Spinal cord (tissue), 10 donors: ENCODE measurements around the gene GRHL3. TPM values are rescaled to one million over a fixed set of nuclear protein-coding genes. Genes with fewer than 3 reads are reported as not detected.

ENCODE experiments used
- DNase-seq, 6 donors: peaks; one replicate each; pipeline versions ENCODE4 v3.0.0 to v3.0.0-alpha.2; 2013 to 2015; ENCODE audit warnings: low spot score in 6 of 6, low read depth in 4 of 6
- H3K27ac ChIP-seq: one replicate; pipeline ENCODE4 v1.5.1; 2013; ENCODE audit warnings: low read depth, low read length, control low read depth
- H3K27me3 ChIP-seq: one replicate; pipeline ENCODE4 v1.6.1; 2013; ENCODE audit warnings: low read length; ENCODE audit not compliant: control insufficient read depth, insufficient read depth
- H3K36me3 ChIP-seq: one replicate; pipeline ENCODE4 v1.6.1; 2013; ENCODE audit warnings: low read length; ENCODE audit not compliant: control insufficient read depth, insufficient read depth
- H3K4me1 ChIP-seq: one replicate; pipeline ENCODE4 v1.6.1; 2013; ENCODE audit warnings: low read length; ENCODE audit not compliant: control insufficient read depth, insufficient read depth
- H3K4me3 ChIP-seq: one replicate; pipeline ENCODE4 v1.5.1; 2013; ENCODE audit warnings: low read depth, low read length, control low read depth
- H3K9me3 ChIP-seq: one replicate; pipeline ENCODE4 v1.6.1; 2013; ENCODE audit warnings: low read length; ENCODE audit not compliant: control insufficient read depth, insufficient read depth
- WGBS: methylation state at CpG from one replicate; pipeline ENCODE4 v1.1.5; 2013; ENCODE audit warnings: missing lambda C conversion rate; ENCODE audit not compliant: insufficient coverage; 5-methylcytosine and 5-hydroxymethylcytosine counted together
- polyA plus RNA-seq, 2 donors: library from polyadenylated mRNA; unstranded; fragments of 120-200 nt; gene quantifications; one replicate each; pipeline ENCODE4 v1.2.1, GENCODE V29; 2013; ENCODE audit not compliant: insufficient read length in 2 of 2
- total RNA-seq, 2 donors: library from RNA; depleted of rRNA in 1 of 2; stranded (reverse); fragments of 120-200 nt in 1 of 2; fragments of >200 nt in 1 of 2; gene quantifications; one replicate each; pipeline versions ENCODE4 v1.2.3 to v1.2.4, GENCODE V29; 2013 to 2014
- donor health status: healthy.

GRHL3 gene
- total and polyA plus RNA-seq, 4 donors: 0.69 to 3.0 (median 2.7) TPM

DNA sequence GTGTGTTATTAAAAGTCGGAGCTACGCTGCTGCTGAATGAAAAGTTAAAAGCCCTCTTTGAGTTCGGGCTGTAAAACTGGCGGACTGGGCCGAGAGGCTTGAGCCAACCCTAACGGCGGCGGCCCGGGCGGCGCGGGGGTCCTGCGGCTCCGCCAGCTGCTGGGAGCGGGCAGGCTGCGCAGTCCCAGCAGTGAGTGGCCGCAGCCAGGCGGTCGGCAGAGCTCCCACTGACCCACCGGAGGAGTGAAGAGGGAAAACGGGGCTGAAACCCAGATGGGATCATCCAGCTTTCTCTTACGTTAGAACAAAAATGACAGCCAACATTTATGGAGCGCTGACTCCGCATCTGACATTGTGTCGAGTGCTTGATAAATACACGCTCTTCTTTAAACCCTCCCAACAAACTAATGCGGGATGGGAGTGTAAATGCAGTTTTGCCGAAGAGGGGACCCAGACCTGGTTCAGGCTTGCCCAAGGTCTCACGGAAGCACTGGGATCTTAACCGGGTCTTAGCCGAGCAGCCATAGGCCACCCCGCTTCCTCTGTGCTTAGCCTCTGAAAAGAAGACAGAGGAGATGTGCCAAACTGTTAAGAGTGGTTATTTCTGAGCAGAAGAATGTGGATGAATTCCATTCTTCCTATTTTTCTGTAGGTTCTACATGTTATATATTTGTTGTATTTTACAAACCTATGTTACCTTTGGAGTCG lies 3.5 kb downstream of the GRHL3 start:
- 14% methylated on average over 25 of the region's 33 CpGs for WGBS
- H3K27me3 ChIP-seq: peaks cover 41% of the 10 kb centered on the region
- DNase-seq: peak in 1 of 6 donors; percentile 69
- peaks cover 36% of the 10 kb centered on the region for H3K4me1 ChIP-seq
- H3K36me3 ChIP-seq: no peaks in the 10 kb centered on the region
- peak overlapping the region; percentile 45 for H3K4me3 ChIP-seq
- no peaks in the 10 kb centered on the region for H3K9me3 ChIP-seq
- peak overlapping the region; percentile 42 for H3K27ac ChIP-seq

- Histone ChIP-seq H3K36me3 (no peaks in the 10 kb centered on the region), H3K4me3 (no peak overlapping the region), H3K27me3 (peaks cover 41% of the 10 kb centered on the region), H3K27ac (peak overlapping the region; percentile 42), H3K9me3 (no peaks in the 10 kb centered on the region), H3K4me1 (peaks cover 31% of the 10 kb centered on the region)
- no peak for DNase-seq
- 93% methylated on average over 2 of the region's 2 CpGs for WGBS
Measured at GRCh38 chr1:24323281-24323680, 4.1 kb downstream of the GRHL3 start.

DNA sequence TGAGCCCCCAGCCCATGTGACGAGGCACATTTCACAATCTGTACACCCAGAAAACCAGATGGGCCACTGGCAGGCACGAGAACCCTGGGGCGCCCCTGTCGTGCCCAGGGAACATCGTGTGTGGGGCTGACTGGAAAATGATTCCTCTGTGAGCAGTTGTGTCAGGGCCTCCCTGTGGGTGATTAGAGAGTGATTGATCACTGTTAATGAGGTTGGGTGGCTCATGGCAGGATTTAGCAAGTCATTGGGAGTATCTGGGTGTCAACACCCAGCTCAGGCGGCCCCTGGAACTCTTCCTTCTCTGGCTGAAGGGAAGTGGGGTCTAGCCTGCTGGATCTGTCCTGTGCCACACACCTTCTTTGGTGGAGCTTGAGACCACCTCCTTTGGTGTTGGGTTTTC lies 5.7 kb downstream of the GRHL3 start:
- H3K4me1 ChIP-seq: peaks cover 19% of the 10 kb centered on the region
- peaks cover 26% of the 10 kb centered on the region for H3K27me3 ChIP-seq
- no peaks in the 10 kb centered on the region for H3K9me3 ChIP-seq
- no peak overlapping the region for H3K27ac ChIP-seq
- H3K4me3 ChIP-seq: no peak overlapping the region
- DNase-seq: no peak
- 83% methylated on average over 6 of the region's 6 CpGs for WGBS
- H3K36me3 ChIP-seq: no peaks in the 10 kb centered on the region

GRCh38 chr1:24325587-24326449 lies 6.7 kb downstream of the GRHL3 start:
- H3K4me3 ChIP-seq: no peak overlapping the region
- no peak overlapping the region for H3K27ac ChIP-seq
- peaks cover 18% of the 10 kb centered on the region for H3K27me3 ChIP-seq
- H3K36me3 ChIP-seq: no peaks in the 10 kb centered on the region
- H3K9me3 ChIP-seq: no peaks in the 10 kb centered on the region
- WGBS: 86% methylated on average over 6 of the region's 7 CpGs
- no peak for DNase-seq
- H3K4me1 ChIP-seq: peaks cover 19% of the 10 kb centered on the region

GRCh38 chr1:24327486-24327885 lies 8.3 kb downstream of the GRHL3 start:
- Histone ChIP-seq H3K27ac (no peak overlapping the region), H3K9me3 (no peaks in the 10 kb centered on the region), H3K4me1 (peaks cover 4% of the 10 kb centered on the region), H3K36me3 (no peaks in the 10 kb centered on the region), H3K4me3 (no peak overlapping the region), H3K27me3 (peaks cover 2% of the 10 kb centered on the region)
- no peak for DNase-seq

DNA sequence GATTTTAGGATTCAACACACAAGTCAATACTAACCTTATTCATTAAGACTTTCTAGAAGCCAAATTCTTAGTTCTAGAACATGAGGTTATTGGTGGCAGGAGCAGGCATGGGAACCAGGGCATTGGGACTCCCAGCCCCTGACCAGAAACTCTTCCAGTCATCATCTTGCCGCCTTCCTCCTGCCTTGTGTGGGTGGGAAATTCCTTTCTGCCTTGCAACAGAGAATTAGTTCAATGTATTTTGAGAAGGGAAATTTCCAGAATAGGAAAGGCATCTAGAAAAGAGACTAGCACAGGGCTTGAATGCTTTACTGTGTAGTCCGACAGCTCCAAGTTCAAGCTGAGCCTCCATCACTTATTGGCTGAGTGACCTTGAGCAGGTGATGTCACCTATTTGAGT lies 8.7 kb downstream of the GRHL3 start:
- Histone ChIP-seq H3K36me3 (no peaks in the 10 kb centered on the region), H3K9me3 (no peaks in the 10 kb centered on the region), H3K27me3 (peaks cover under 1% of the 10 kb centered on the region), H3K4me3 (no peak overlapping the region), H3K27ac (no peak overlapping the region), H3K4me1 (peaks cover under 1% of the 10 kb centered on the region)
- DNase-seq: no peak
- WGBS: no CpG with 5 or more reads among the region's 2 CpGs

DNA sequence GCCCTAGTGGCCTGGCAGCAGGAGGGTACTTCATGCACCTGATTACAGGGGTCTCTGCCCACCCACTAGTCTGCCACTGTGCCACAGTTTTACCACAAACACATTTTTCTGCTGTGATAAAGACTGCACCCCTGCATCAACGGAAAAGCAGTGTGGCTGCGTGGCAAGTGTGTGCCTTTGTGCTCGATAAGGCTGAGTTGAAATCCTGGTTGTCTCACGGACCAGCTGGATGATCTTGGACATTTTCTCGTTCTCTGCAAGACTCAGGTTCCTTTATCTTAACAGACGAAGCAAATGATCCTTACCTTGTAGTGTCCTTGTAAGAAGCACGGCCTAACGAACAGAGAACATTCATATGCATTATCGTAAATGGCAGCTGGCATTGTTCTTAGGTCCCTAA lies 10.2 kb downstream of the GRHL3 start:
- 73% methylated on average over 7 of the region's 9 CpGs for WGBS
- no peak overlapping the region for H3K27ac ChIP-seq
- no peaks in the 10 kb centered on the region for H3K4me1 ChIP-seq
- peak in 1 of 6 donors; percentile 39 for DNase-seq
- no peak overlapping the region for H3K4me3 ChIP-seq
- H3K36me3 ChIP-seq: no peaks in the 10 kb centered on the region
- no peaks in the 10 kb centered on the region for H3K27me3 ChIP-seq
- H3K9me3 ChIP-seq: no peaks in the 10 kb centered on the region

GRCh38 chr1:24329797-24330543 lies 10.8 kb downstream of the GRHL3 start:
- Histone ChIP-seq H3K4me1 (peaks cover under 1% of the 10 kb centered on the region), H3K4me3 (no peak overlapping the region), H3K27ac (no peak overlapping the region), H3K27me3 (no peaks in the 10 kb centered on the region), H3K36me3 (no peaks in the 10 kb centered on the region), H3K9me3 (no peaks in the 10 kb centered on the region)
- DNase-seq: no peak
- 100% methylated on average over 1 of the region's 2 CpGs for WGBS

GRCh38 chr1:24331961-24332673 lies 13.0 kb downstream of the GRHL3 start:
- Histone ChIP-seq H3K27me3 (no peaks in the 10 kb centered on the region), H3K27ac (no peak overlapping the region), H3K4me1 (peaks cover 5% of the 10 kb centered on the region), H3K36me3 (peaks cover 7% of the 10 kb centered on the region), H3K9me3 (no peaks in the 10 kb centered on the region), H3K4me3 (no peak overlapping the region)
- WGBS: 87% methylated on average over 6 of the region's 7 CpGs
- DNase-seq: no peak
